Panc1 (cell line): ENCODE measurements around the gene MGA. TPM values are rescaled to one million over a fixed set of nuclear protein-coding genes. Genes with fewer than 3 reads are reported as not detected.

Experiments used
- ATAC-seq: fragments of 200-7000 bp; cut with Tn5 transposase; 2 replicates; pipeline ENCODE4 v1.9.1; 2020; ENCODE audit warnings: mild to moderate bottlenecking, moderate library complexity
- BruUV-seq: library from RNA; stranded (reverse); fragments of 400-500 nt; replicated peaks from 2 replicates; lab custom pipeline; 2021; lab: Mats Ljungman, UMichigan
- CTCF ChIA-PET: fragments of 300-600 bp; sonication (Branson Sonifier 250); formaldehyde crosslinking; loops from one replicate; lab custom pipeline; 2022; ENCODE audit warnings: antibody characterized with exemption; lab: Charles Lee
- POLR2A ChIA-PET: fragments of 300-600 bp; sonication (Branson Sonifier 250); formaldehyde crosslinking; loops from one replicate; lab custom pipeline; 2022; ENCODE audit warnings: antibody characterized with exemption; lab: Charles Lee
- DNase-seq: peaks from one replicate; pipeline ENCODE4 v3.0.0-alpha.2; 2010; ENCODE audit warnings: low read depth, low spot score
- H3K27ac ChIP-seq: 2 replicates; pipeline ENCODE4 v1.5.1; 2011; ENCODE audit warnings: mild to moderate bottlenecking, low read length, inconsistent platforms
- H3K27me3 ChIP-seq: fragments of 200-500 bp; sonication (Bioruptor generic); 2 replicates; pipeline ENCODE4 v1.6.0; 2014; ENCODE audit warnings: low read length, inconsistent platforms; ENCODE audit not compliant: control insufficient read depth, insufficient read depth
- H3K36me3 ChIP-seq: fragments of 200-500 bp; sonication (Bioruptor generic); 2 replicates; pipeline ENCODE4 v1.5.1; 2014; ENCODE audit warnings: inconsistent platforms, mild to moderate bottlenecking, low read length, moderate library complexity; ENCODE audit not compliant: control insufficient read depth, insufficient read depth
- H3K4me1 ChIP-seq: 2 replicates; pipeline ENCODE4 v1.5.1; 2011; ENCODE audit warnings: inconsistent platforms, mild to moderate bottlenecking, low read length, moderate library complexity; ENCODE audit not compliant: control insufficient read depth, insufficient read depth
- H3K4me3 ChIP-seq, 2 experiments: 2 replicates each; pipeline ENCODE4 v1.5.1; 2011 to 2012; ENCODE audit warnings: low read depth in 2 of 2, low read length in 2 of 2, mild to moderate bottlenecking in 2 of 2, inconsistent platforms in 1 of 2, moderate library complexity in 1 of 2
- H3K9me3 ChIP-seq: fragments of 200-500 bp; sonication (Bioruptor generic); 2 replicates; pipeline ENCODE4 v1.5.1; 2014; ENCODE audit warnings: low read depth, mild to moderate bottlenecking, inconsistent platforms, low read length, moderate library complexity; ENCODE audit not compliant: control insufficient read depth, insufficient read depth
- CTCF ChIP-seq: fragments of 450-650 bp; IDR thresholded peaks from 2 replicates; pipeline ENCODE4 v1.5.1; 2017; ENCODE audit warnings: mild to moderate bottlenecking
- POLR2AphosphoS5 ChIP-seq: IDR thresholded peaks from 2 replicates; pipeline ENCODE4 v1.6.1; 2012; ENCODE audit warnings: mild to moderate bottlenecking, low read depth, low read length, moderate library complexity
- SIN3A ChIP-seq: IDR thresholded peaks from 2 replicates; pipeline ENCODE4 v1.6.1; 2012; ENCODE audit warnings: low read depth, mild to moderate bottlenecking, low read length, moderate library complexity, borderline replicate concordance; ENCODE audit not compliant: insufficient read depth
- TCF7L2 ChIP-seq: IDR thresholded peaks from 2 replicates; pipeline ENCODE4 v1.6.1; 2011; ENCODE audit warnings: mild to moderate bottlenecking, low read depth, low read length, inconsistent platforms
- in situ Hi-C: cut with HindIII; loops from 2 replicates; pipeline ENCODE4 v1.10.0; 2016; ENCODE audit warnings: low sequenced_read_pairs, low pct_unique_long_range_greater_than_20kb
- intact Hi-C: fragments of 100-400 bp; cut with micrococcal nuclease; formaldehyde crosslinking; loops from one replicate; pipeline ENCODE4 v1.10.0; 2022; ENCODE audit not compliant: unreplicated experiment
- total RNA-seq: library from RNA; stranded (reverse); gene quantifications from one replicate; pipeline ENCODE4 v1.2.1, GENCODE V29; 2021; ENCODE audit not compliant: unreplicated experiment
- TF ChIP-seq, protein P1 (sequence below), 2 experiments: IDR thresholded peaks; 2 replicates each; pipeline ENCODE4 v1.6.1; 2011 to 2012; ENCODE audit warnings: low read depth in 2 of 2, control low read depth in 1 of 2, low read length in 1 of 2, mild to moderate bottlenecking in 1 of 2, moderate library complexity in 1 of 2; ENCODE audit not compliant: insufficient read depth in 1 of 2

MGA gene
- total RNA-seq, 1 experiment from 2014 or later = 43.6 TPM

DNA sequence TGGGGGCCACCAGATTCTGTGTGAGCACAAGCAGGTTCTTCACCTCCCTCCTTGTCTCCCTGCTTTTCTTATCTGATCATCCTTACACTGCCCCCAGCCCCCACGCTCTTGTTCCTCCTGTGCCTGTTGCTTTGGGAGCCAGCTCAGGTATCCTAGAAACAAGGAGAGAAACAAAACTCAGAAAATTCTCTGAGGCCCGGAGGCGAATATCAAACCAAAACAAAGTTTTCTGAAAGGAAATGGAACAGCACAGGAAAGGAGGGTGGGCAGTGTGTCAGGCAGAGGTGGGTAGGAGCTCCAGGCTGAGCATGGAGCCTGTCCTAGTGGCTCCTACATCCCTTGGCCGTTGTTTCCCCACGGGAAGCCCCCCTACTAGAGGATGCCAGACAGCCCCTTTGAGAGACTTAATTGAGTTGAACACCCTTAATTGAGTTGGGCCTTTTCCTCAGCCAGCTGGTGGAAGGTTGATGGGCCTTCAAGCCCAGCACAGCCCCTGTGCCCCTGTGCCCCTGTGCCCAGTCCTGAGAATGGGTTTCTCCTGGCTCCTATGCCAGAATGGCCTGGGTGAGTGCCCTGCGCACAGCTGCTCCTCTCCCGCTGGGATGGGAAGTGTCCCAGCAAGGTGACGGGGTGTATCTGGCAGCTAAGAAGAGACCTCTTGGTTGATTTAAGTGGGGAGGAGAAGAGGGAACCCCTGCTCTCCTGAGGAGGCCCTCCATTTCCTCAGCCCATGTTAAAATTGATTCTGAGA lies 144.9 kb downstream of the MGA start:
- no peak for ATAC-seq
- Histone ChIP-seq H3K4me1 (no peaks in the 10 kb centered on the region; the same call in 1 of the 2 replicates), H3K9me3 (no peaks in the 10 kb centered on the region), H3K4me3 (no peak overlapping the region), H3K36me3 (no peaks in the 10 kb centered on the region), H3K27me3 (no peaks in the 10 kb centered on the region), H3K27ac (no peak overlapping the region)
- BruUV-seq = no TSS peak
- ChIA-PET CTCF (no interaction called here), POLR2A (no interaction called here)
- in situ Hi-C loops = no loop called here
- intact Hi-C loops = no loop called here
- no peak for DNase-seq
- TF ChIP-seq POLR2AphosphoS5 = no peak
- TF ChIP-seq, protein P1, sequence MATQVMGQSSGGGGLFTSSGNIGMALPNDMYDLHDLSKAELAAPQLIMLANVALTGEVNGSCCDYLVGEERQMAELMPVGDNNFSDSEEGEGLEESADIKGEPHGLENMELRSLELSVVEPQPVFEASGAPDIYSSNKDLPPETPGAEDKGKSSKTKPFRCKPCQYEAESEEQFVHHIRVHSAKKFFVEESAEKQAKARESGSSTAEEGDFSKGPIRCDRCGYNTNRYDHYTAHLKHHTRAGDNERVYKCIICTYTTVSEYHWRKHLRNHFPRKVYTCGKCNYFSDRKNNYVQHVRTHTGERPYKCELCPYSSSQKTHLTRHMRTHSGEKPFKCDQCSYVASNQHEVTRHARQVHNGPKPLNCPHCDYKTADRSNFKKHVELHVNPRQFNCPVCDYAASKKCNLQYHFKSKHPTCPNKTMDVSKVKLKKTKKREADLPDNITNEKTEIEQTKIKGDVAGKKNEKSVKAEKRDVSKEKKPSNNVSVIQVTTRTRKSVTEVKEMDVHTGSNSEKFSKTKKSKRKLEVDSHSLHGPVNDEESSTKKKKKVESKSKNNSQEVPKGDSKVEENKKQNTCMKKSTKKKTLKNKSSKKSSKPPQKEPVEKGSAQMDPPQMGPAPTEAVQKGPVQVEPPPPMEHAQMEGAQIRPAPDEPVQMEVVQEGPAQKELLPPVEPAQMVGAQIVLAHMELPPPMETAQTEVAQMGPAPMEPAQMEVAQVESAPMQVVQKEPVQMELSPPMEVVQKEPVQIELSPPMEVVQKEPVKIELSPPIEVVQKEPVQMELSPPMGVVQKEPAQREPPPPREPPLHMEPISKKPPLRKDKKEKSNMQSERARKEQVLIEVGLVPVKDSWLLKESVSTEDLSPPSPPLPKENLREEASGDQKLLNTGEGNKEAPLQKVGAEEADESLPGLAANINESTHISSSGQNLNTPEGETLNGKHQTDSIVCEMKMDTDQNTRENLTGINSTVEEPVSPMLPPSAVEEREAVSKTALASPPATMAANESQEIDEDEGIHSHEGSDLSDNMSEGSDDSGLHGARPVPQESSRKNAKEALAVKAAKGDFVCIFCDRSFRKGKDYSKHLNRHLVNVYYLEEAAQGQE (IDR thresholded peaks at IDR 0.05; ENCODE audit: insufficient read depth in 1 of 2, low read depth in 2 of 2, low read length in 1 of 2) = no peak
- no peak for TF ChIP-seq TCF7L2
- TF ChIP-seq CTCF = no peak
- TF ChIP-seq SIN3A = no peak

DNA sequence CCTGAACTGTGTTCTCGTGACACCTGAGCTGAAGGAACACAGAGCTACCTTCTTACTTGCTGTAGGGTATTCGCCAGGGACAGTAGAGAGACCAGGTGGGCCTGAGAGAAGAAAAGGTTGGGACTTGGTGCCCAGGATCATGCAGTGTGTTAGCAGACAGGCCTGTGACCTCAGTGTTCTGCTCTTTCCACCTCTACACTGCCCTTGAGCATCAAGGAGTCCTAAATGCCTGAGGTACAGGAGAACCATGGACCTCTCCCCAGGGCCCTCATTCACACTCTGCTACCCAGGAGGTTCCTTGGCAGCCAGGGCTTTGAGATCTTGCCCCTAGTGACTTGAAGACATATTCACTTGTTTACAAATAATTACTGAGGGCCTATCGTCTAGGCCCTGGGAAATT lies 145.5 kb downstream of the MGA start:
- POLR2A ChIA-PET = interaction anchor here (0.6 kb wide), 1 partner anchor 182 kb away, joined by 6 read pairs; no protein-coding TSS in a partner anchor
- no TSS peak for BruUV-seq
- in situ Hi-C loops (no loop called here), intact Hi-C loops (no loop called here)
- DNase-seq (no peak), ATAC-seq (no peak)
- TF ChIP-seq, protein P1 (IDR thresholded peaks at IDR 0.05; ENCODE audit: insufficient read depth in 1 of 2, low read depth in 2 of 2, low read length in 1 of 2) = no peak
- TF ChIP-seq CTCF = no peak
- TF ChIP-seq SIN3A = no peak
- TF ChIP-seq POLR2AphosphoS5 = no peak
- no peak for TF ChIP-seq TCF7L2
- Histone ChIP-seq H3K36me3 (no peaks in the 10 kb centered on the region), H3K27ac (no peak overlapping the region), H3K4me3 (no peak overlapping the region), H3K4me1 (no peaks in the 10 kb centered on the region; the same call in 1 of the 2 replicates), H3K27me3 (no peaks in the 10 kb centered on the region), H3K9me3 (no peaks in the 10 kb centered on the region)
- CTCF ChIA-PET = no interaction called here
